Upper lobe of left lung (tissue), 6 donors: Measurements from ENCODE around the gene NCL. TPM values are rescaled to one million over a fixed set of nuclear protein-coding genes. Genes with fewer than 3 reads are reported as not detected.

Experiments used
- ATAC-seq, 2 donors: fragments of 200-7000 bp; cut with Tn5 transposase; one replicate each; pipeline ENCODE4 v1.9.1; 2022; ENCODE audit warnings: mild to moderate bottlenecking in 2 of 2, moderate library complexity in 2 of 2; ENCODE audit not compliant: low FRiP score in 2 of 2
- DNase-seq, 2 donors: peaks; one replicate each; pipeline ENCODE4 v3.0.0-alpha.2; 2019 to 2020
- H3K27ac ChIP-seq, 4 donors: fragments of 200-600 bp; sonication (generic); one replicate each; pipeline ENCODE4 v1.5.1; 2016 to 2019
- H3K27me3 ChIP-seq, 4 donors: fragments of 200-600 bp; sonication (generic); one replicate each; pipeline ENCODE4 v1.5.1; 2017 to 2019
- H3K36me3 ChIP-seq, 4 donors: fragments of 200-600 bp; sonication (generic); one replicate each; pipeline ENCODE4 v1.5.1; 2016 to 2019
- H3K4me1 ChIP-seq, 4 donors: fragments of 200-600 bp; sonication (generic); one replicate each; pipeline ENCODE4 v1.5.1; 2018 to 2019
- H3K4me3 ChIP-seq, 4 donors: fragments of 200-600 bp; sonication (generic); one replicate each; pipeline ENCODE4 v1.5.1; 2017 to 2019; ENCODE audit warnings: mild to moderate bottlenecking in 2 of 4, moderate library complexity in 1 of 4
- H3K9me3 ChIP-seq, 4 donors: fragments of 200-600 bp; sonication (generic); one replicate each; pipeline ENCODE4 v1.5.1; 2018 to 2019
- EP300 ChIP-seq, 4 donors: sonication (generic); formaldehyde crosslinking; IDR thresholded peaks; one replicate each; pipeline ENCODE4 v1.5.1; 2017; ENCODE audit warnings: antibody characterized with exemption in 4 of 4, control low read depth in 2 of 4
- POLR2A ChIP-seq, 4 donors: fragments of 450-650 bp; IDR thresholded peaks; one replicate each; pipeline ENCODE4 v1.5.1; 2016 to 2017; ENCODE audit warnings: antibody characterized with exemption in 4 of 4, mild to moderate bottlenecking in 2 of 4
- POLR2AphosphoS5 ChIP-seq, 2 donors: sonication (generic); formaldehyde crosslinking; IDR thresholded peaks; one replicate each; pipeline ENCODE4 v1.5.1; 2017; ENCODE audit warnings: antibody characterized with exemption in 2 of 2
- WGBS, 2 donors: methylation state at CpG; one replicate each; pipeline ENCODE4 v1.1.5; 2017 to 2018; 5-methylcytosine and 5-hydroxymethylcytosine counted together
- total RNA-seq, 6 donors: library from RNA; depleted of rRNA in 4 of 6; stranded (reverse); fragments of >200 nt in 4 of 6; gene quantifications; one replicate each; pipeline versions ENCODE4 v1.1.0 to v1.2.1, GENCODE V29; 2016 to 2021
- TF ChIP-seq, protein P1 (sequence below), 6 experiments: fragments of 450-650 bp in 4 of 6; fragments of 200-600 bp in 2 of 6; sonication (generic) in 2 of 6; IDR thresholded peaks; one replicate each; pipeline ENCODE4 v1.5.1; 2016 to 2019; ENCODE audit warnings: antibody characterized with exemption in 6 of 6
- donor health status: DM: no; HTN: no; CAD: no; lungs with moderate emphysema.
- donor health status: DM: no; HTN: yes; CAD: no; lungs with severe emphysema.

NCL gene
- total RNA-seq, 6 donors from 2014 or later = 113 to 299 (median 194) TPM

DNA sequence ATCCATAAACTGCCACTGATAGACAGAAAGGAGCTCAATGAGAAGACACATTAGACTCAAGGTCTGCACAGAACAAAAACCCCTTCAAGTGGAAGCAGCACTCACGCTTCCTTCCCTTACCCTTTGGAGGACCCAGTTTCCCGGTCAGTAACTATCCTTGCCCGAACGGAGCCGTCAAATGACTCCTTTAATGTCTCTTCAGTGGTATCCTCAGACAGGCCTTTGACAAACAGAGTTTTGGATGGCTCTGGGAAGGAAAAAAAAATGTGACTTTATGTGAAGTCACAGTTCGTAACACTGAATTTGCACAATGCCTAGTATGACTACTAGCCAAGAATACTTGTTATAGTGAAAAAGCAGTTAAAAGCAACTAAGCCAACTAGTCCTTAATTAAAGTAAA lies 8.4 kb downstream of the NCL start:
- ATAC-seq = no peak

DNA sequence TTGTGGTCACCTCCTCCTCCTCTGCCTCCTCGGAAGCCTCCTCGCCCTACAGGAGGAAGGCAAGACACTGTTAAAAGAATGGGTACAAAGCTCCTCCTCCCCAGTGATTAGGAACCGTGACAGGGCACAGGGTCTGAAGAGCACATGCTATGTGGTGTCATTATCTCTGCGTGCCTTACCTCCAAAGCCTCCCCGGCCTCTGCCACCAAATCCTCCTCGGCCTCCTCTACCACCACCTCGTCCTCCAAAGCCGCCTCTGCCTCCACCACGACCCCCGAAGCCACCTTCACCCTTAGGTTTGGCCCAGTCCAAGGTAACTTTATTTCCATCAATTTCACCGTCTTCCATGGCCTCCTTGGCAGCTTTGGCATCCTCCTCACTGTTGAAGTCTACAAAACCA lies 9.1 kb downstream of the NCL start:
- ATAC-seq = no peak
- Histone ChIP-seq H3K9me3 (no peaks in the 10 kb centered on the region), H3K36me3 (peaks cover 64 to 78% (median 76%) of the 10 kb centered on the region in 4 donors), H3K4me1 (peaks cover 0 to 14% (median 7%) of the 10 kb centered on the region in 4 donors), H3K27ac (no peak overlapping the region), H3K4me3 (no peak overlapping the region), H3K27me3 (no peaks in the 10 kb centered on the region)
- 83 to 92% methylated on average over 11 of the region's 11 CpGs for WGBS, 2 donors
- TF ChIP-seq POLR2AphosphoS5 (IDR thresholded peaks at IDR 0.05) = no peak
- no peak for TF ChIP-seq EP300 (IDR thresholded peaks at IDR 0.05)
- no peak for TF ChIP-seq POLR2A (IDR thresholded peaks at IDR 0.05)
- TF ChIP-seq, protein P1, sequence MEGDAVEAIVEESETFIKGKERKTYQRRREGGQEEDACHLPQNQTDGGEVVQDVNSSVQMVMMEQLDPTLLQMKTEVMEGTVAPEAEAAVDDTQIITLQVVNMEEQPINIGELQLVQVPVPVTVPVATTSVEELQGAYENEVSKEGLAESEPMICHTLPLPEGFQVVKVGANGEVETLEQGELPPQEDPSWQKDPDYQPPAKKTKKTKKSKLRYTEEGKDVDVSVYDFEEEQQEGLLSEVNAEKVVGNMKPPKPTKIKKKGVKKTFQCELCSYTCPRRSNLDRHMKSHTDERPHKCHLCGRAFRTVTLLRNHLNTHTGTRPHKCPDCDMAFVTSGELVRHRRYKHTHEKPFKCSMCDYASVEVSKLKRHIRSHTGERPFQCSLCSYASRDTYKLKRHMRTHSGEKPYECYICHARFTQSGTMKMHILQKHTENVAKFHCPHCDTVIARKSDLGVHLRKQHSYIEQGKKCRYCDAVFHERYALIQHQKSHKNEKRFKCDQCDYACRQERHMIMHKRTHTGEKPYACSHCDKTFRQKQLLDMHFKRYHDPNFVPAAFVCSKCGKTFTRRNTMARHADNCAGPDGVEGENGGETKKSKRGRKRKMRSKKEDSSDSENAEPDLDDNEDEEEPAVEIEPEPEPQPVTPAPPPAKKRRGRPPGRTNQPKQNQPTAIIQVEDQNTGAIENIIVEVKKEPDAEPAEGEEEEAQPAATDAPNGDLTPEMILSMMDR (IDR thresholded peaks at IDR 0.05) = no peak
- no peak for DNase-seq

More for the DNA sequence above, 8.4 kb downstream of the NCL start:
- TF ChIP-seq EP300 (IDR thresholded peaks at IDR 0.05) = no peak
- TF ChIP-seq, protein P1 (IDR thresholded peaks at IDR 0.05) = no peak
- TF ChIP-seq POLR2AphosphoS5 (IDR thresholded peaks at IDR 0.05) = no peak
- no peak for TF ChIP-seq POLR2A (IDR thresholded peaks at IDR 0.05)
- Histone ChIP-seq H3K36me3 (peaks cover 71 to 85% (median 83%) of the 10 kb centered on the region in 4 donors), H3K4me1 (peaks cover 3 to 20% (median 9%) of the 10 kb centered on the region in 4 donors), H3K27ac (no peak overlapping the region), H3K4me3 (no peak overlapping the region), H3K27me3 (no peaks in the 10 kb centered on the region), H3K9me3 (no peaks in the 10 kb centered on the region)
- 93% methylated on average over 6 of the region's 6 CpGs for WGBS, 2 donors
- no peak for DNase-seq

DNA sequence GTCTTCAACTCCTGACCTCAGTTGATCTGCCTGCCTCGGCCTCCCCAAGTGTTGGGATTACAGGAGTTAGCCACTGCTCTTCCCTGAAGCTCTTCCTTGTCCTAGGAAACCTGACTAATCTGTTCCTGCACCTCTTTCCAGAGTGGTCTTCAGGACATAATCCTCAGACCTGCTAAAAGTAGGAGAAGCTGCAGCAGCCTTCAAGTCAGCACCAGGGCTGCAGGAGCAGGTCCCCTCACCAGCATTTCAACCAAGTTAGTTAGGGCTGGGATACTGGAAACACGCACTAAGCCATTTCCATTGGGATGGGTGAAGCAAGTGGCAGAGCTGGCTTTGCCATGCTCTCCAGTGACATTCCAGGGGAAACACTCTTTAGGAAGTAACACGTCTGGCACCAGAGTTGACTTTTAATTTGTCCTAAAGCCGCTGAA lies 9.9 kb downstream of the NCL start:
- no peak for ATAC-seq
- Histone ChIP-seq H3K4me3 (no peak overlapping the region), H3K27ac (no peak overlapping the region), H3K9me3 (no peaks in the 10 kb centered on the region), H3K36me3 (peaks cover 56 to 70% (median 68%) of the 10 kb centered on the region in 4 donors), H3K27me3 (no peaks in the 10 kb centered on the region), H3K4me1 (peaks cover 0 to 14% (median 4%) of the 10 kb centered on the region in 4 donors)
- TF ChIP-seq POLR2AphosphoS5 (IDR thresholded peaks at IDR 0.05) (no peak), POLR2A (IDR thresholded peaks at IDR 0.05) (no peak), EP300 (IDR thresholded peaks at IDR 0.05) (no peak)
- TF ChIP-seq, protein P1 (IDR thresholded peaks at IDR 0.05) = no peak
- DNase-seq = no peak
- 85 to 88% methylated on average over 4 of the region's 4 CpGs for WGBS, 2 donors

GRCh38 chr2:231452799-231453508 lies 11.3 kb downstream of the NCL start:
- no peak for TF ChIP-seq POLR2A (IDR thresholded peaks at IDR 0.05)
- TF ChIP-seq POLR2AphosphoS5 (IDR thresholded peaks at IDR 0.05) = no peak
- no peak for TF ChIP-seq EP300 (IDR thresholded peaks at IDR 0.05)
- TF ChIP-seq, protein P1 (IDR thresholded peaks at IDR 0.05) = no peak
- DNase-seq = no peak
- Histone ChIP-seq H3K27me3 (no peaks in the 10 kb centered on the region), H3K27ac (no peak overlapping the region), H3K36me3 (peaks cover 42 to 55% (median 53%) of the 10 kb centered on the region in 4 donors), H3K9me3 (no peaks in the 10 kb centered on the region), H3K4me3 (no peak overlapping the region), H3K4me1 (peaks cover 0 to 14% (median 4%) of the 10 kb centered on the region in 4 donors)
- 74 to 79% methylated on average over 8 to 10 of the region's 10 CpGs for WGBS, 2 donors
- peak in 1 of 2 donors; percentile 11 for ATAC-seq
